BE2C (cell line): Measurements from ENCODE around the gene NID1.

Source experiments
- DNase-seq: peaks from one replicate; pipeline ENCODE4 v3.0.0-alpha.2; 2020
- H3K27me3 ChIP-seq: fragments of 250-450 bp; sonication (Bioruptor Pico); 2 replicates; pipeline ENCODE4 v1.5.1; 2020; ENCODE audit warnings: mild to moderate bottlenecking
- H3K36me3 ChIP-seq: fragments of 250-450 bp; sonication (Bioruptor Pico); 2 replicates; pipeline ENCODE4 v1.5.1; 2020; ENCODE audit warnings: mild to moderate bottlenecking
- H3K4me1 ChIP-seq: fragments of 250-450 bp; sonication (Bioruptor Pico); 2 replicates; pipeline ENCODE4 v1.5.1; 2020
- H3K4me3 ChIP-seq: 2 replicates; pipeline ENCODE4 v1.5.1; 2011; ENCODE audit warnings: low read depth, low read length
- H3K9me3 ChIP-seq: fragments of 250-450 bp; sonication (Bioruptor Pico); 2 replicates; pipeline ENCODE4 v1.5.1; 2020
- TF ChIP-seq, protein P1 (sequence below): IDR thresholded peaks from 2 replicates; pipeline ENCODE4 v1.5.1; 2012; ENCODE audit warnings: mild to moderate bottlenecking, low read depth, low read length

The NID1 gene

DNA sequence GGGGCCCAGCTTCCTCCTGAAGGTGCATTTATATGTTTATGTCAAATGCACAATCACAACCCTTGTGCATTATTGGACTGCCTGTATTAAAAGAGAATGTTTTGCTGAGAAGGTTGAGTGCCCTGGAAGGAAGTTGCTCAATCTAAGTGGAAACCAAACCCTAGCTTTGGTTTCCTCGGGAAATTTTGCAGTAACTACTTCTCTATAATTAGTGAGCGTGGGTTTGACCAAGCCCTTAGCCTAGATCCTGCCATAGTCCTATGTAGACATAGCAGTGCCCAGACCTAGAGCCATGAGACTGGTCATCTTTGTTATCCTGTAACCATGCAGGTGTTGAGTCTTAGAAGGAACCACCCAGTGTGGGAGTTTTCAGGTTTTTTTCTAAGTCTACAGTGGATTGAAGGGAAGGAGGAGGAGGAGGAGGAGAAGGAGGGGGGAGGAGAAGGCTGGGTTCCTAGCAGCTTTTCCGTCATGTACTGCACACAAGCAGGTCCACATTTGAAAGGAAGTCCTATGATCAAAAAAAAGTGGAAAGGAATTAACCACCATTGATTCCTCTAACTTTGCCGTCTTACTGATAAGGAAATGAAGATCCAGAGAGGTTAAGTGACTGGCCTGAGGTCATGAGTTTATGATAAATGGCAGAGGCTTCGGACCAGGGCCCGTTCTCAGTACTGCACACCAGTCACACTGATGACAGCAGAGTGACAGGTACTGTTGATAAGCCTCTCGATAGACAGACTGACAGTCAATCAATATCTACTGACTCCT is 126.0 kb downstream of the NID1 start:
- Histone ChIP-seq H3K27me3 (no peaks in the 10 kb centered on the region), H3K4me1 (no peaks in the 10 kb centered on the region)
- no peak for DNase-seq

DNA sequence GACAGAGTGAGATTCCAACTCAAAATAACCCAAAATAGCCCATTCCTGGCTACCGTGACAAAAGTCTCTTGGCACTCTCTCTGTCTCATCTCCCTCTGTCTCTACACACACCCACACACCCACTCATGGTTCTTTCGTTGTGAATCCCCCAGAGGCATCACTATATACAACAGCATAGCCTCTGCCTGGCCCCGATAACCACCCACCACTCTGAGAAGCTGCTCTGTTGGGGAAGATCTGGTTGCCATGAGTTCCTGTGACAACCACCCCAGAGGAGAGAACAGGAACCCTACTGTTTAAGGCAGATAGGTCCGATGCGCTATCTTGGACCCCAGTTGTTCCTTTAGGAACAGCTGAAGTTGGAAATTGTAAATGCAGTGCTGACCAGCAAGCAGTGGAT is 127.8 kb downstream of the NID1 start:
- no peak overlapping the region for H3K4me3 ChIP-seq
- DNase-seq, result no peak
- no peaks in the 10 kb centered on the region for H3K27me3 ChIP-seq
- H3K4me1 ChIP-seq, result no peaks in the 10 kb centered on the region
- H3K36me3 ChIP-seq, result no peaks in the 10 kb centered on the region
- TF ChIP-seq, protein P1, sequence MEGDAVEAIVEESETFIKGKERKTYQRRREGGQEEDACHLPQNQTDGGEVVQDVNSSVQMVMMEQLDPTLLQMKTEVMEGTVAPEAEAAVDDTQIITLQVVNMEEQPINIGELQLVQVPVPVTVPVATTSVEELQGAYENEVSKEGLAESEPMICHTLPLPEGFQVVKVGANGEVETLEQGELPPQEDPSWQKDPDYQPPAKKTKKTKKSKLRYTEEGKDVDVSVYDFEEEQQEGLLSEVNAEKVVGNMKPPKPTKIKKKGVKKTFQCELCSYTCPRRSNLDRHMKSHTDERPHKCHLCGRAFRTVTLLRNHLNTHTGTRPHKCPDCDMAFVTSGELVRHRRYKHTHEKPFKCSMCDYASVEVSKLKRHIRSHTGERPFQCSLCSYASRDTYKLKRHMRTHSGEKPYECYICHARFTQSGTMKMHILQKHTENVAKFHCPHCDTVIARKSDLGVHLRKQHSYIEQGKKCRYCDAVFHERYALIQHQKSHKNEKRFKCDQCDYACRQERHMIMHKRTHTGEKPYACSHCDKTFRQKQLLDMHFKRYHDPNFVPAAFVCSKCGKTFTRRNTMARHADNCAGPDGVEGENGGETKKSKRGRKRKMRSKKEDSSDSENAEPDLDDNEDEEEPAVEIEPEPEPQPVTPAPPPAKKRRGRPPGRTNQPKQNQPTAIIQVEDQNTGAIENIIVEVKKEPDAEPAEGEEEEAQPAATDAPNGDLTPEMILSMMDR, result no peak
- no peaks in the 10 kb centered on the region for H3K9me3 ChIP-seq

More for the DNA sequence above, 126.0 kb downstream of the NID1 start:
- TF ChIP-seq, protein P1, result no peak
- no peak overlapping the region for H3K4me3 ChIP-seq
- no peaks in the 10 kb centered on the region for H3K36me3 ChIP-seq
- H3K9me3 ChIP-seq, result no peaks in the 10 kb centered on the region

DNA sequence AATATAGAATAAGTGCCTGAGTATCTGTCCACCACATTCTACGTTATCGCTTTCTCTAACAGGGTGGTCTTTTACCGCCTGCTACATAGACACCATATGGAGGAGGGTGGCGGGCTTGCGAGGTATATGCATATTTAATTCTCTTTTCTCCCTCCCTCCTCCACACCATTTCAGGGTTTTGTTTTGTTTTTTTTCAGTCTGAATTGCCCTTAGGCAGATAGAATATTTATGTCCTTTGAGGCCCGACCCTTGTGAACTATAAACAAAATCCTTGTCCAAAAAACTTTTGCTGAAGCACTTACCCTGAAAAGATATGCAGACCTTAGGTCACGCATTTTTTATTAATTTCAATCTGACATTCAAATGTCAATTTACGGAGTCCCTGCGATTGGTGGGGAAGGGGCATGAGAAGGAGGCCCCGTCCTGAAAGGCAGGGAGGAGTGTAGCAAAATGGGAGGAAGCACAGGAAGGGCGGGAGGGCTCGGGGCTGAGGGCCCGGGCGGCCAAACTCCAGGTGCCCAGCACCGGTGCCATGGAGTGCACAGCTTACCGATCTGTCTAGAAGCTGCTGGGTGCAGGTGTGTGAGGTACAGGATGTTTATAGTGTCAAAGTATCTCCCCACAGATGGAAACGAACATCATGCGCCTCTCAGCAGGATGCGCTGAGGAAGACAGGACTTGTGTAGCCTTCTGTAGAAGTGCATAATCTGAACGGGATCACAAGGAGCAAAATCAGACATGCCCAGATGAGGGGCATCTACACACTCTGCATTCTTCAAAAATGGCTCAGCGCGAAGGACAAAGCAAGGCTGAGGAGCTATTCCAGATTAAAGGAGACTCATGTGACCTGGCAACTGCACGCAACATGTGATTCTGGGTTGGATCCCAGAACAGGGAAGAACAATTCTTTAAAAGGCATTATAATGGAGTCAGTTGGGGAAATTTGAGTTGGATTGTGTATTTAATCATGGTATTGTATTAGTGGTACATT is 129.4 kb downstream of the NID1 start:
- no peaks in the 10 kb centered on the region for H3K36me3 ChIP-seq
- no peak for DNase-seq
- H3K9me3 ChIP-seq, result no peaks in the 10 kb centered on the region
- no peaks in the 10 kb centered on the region for H3K4me1 ChIP-seq
- no peak overlapping the region for H3K4me3 ChIP-seq
- TF ChIP-seq, protein P1, result no peak
- H3K27me3 ChIP-seq, result no peaks in the 10 kb centered on the region

DNA sequence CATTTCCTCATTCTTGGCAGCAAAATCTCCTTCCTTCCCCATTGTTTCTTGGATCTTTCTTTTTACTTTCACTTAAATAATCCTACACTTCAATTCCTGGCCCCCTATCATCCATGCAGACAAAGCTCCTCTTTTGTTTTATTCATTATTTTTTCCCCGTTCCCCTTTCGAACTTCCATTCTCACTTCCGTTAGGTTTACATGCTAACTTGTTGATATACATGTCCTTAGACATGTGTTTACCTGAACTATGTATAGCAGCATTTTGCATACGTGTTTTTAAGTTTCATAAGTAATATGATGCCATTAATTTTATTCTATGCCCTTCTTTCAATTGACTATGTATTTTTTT is 131.1 kb downstream of the NID1 start:
- no peak overlapping the region for H3K4me3 ChIP-seq
- no peaks in the 10 kb centered on the region for H3K9me3 ChIP-seq
- no peaks in the 10 kb centered on the region for H3K4me1 ChIP-seq
- TF ChIP-seq, protein P1, result no peak
- no peaks in the 10 kb centered on the region for H3K27me3 ChIP-seq
- H3K36me3 ChIP-seq, result no peaks in the 10 kb centered on the region
- DNase-seq, result no peak

DNA sequence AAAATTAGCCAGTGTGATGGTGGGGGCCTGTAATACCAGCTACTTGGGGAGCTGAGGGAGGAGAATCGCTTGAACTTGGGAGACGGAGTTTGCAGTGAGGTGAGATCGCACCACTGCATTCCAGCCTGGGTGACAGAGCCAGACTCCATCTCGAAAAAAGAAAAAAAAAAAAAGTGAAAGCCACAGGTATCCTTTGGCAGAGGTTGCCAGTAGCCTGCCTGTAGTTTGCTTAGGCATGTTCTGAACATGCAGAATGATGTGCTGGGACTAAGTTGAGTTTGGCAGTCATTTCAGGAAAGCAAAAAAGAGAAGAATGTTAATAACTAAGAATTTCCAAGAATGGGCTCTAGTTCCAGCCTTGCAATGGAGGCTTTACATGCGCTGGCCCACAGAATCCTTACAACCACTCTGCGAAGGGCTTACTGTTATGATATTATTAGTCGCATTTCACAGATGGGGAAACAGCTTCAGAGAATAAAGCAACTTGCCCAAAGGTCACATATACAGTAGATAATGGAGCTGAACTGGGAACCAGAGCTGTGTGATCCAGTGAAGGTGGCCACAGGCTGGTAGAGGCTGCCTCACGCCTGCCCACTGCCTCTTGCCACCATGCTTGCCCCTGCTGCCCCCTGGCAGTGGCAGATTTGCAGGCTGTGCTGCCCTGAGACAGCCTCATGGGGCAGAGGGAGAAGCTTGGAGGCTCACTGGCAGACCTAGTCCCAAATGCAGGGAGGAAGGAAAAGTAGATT is 131.7 kb downstream of the NID1 start:
- H3K4me1 ChIP-seq, result no peaks in the 10 kb centered on the region
- no peak for DNase-seq

More for the DNA sequence above, 131.7 kb downstream of the NID1 start:
- Histone ChIP-seq H3K36me3 (no peaks in the 10 kb centered on the region), H3K9me3 (no peaks in the 10 kb centered on the region), H3K27me3 (no peaks in the 10 kb centered on the region), H3K4me3 (no peak overlapping the region)
- TF ChIP-seq, protein P1, result no peak
